Body of pancreas (tissue), 4 donors: ENCODE data around the gene CAMKMT.

Experiments
- POLR2A ChIP-seq, 3 donors: fragments of 450-650 bp; IDR thresholded peaks; one replicate each; pipeline ENCODE4 v1.6.1; 2016; ENCODE audit warnings: antibody characterized with exemption in 3 of 3, mild to moderate bottlenecking in 2 of 3
- TF ChIP-seq, protein P1 (sequence below), 7 experiments: fragments of 450-650 bp in 4 of 7; fragments of 200-600 bp in 3 of 7; sonication (generic) in 3 of 7; IDR thresholded peaks; one replicate each; pipeline ENCODE4 v1.5.1; 2016 to 2019; ENCODE audit warnings: antibody characterized with exemption in 7 of 7

DNA sequence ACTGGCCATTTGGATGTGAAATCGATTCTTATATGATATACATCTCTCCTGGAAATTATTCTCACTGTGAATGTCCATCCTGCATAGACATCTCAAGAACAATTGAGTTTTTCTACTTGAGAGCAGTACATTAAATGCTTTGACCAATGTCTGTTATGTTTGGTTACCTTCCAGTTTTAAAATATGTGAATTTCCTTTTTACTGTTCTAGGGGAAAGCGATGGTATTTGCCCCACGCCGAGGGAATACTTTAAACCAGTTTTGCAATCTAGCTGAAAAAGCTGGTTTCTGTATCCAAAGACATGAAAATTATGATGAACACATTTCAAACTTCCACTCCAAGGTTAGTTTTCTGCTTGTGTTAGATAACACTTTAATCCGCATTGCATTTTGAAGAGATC, 404.5 kb downstream of the CAMKMT start:
- TF ChIP-seq, protein P1, sequence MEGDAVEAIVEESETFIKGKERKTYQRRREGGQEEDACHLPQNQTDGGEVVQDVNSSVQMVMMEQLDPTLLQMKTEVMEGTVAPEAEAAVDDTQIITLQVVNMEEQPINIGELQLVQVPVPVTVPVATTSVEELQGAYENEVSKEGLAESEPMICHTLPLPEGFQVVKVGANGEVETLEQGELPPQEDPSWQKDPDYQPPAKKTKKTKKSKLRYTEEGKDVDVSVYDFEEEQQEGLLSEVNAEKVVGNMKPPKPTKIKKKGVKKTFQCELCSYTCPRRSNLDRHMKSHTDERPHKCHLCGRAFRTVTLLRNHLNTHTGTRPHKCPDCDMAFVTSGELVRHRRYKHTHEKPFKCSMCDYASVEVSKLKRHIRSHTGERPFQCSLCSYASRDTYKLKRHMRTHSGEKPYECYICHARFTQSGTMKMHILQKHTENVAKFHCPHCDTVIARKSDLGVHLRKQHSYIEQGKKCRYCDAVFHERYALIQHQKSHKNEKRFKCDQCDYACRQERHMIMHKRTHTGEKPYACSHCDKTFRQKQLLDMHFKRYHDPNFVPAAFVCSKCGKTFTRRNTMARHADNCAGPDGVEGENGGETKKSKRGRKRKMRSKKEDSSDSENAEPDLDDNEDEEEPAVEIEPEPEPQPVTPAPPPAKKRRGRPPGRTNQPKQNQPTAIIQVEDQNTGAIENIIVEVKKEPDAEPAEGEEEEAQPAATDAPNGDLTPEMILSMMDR (IDR thresholded peaks at IDR 0.05) = no peak
- TF ChIP-seq POLR2A (IDR thresholded peaks at IDR 0.05) = no peak
